Testis (tissue), 2 donors: Measurements from ENCODE around the gene NBAS.

Experiments
- POLR2A ChIP-seq: fragments of 450-650 bp; IDR thresholded peaks from one replicate; pipeline ENCODE4 v1.6.1; 2017; ENCODE audit warnings: antibody characterized with exemption, mild to moderate bottlenecking, moderate library complexity
- TF ChIP-seq, protein P1 (sequence below), 3 experiments: fragments of 450-650 bp in 2 of 3; fragments of 200-600 bp in 1 of 3; sonication (generic) in 1 of 3; IDR thresholded peaks; one replicate each; pipeline ENCODE4 v1.5.1; 2016 to 2019; ENCODE audit warnings: antibody characterized with exemption in 3 of 3, mild to moderate bottlenecking in 2 of 3, moderate library complexity in 1 of 3

DNA sequence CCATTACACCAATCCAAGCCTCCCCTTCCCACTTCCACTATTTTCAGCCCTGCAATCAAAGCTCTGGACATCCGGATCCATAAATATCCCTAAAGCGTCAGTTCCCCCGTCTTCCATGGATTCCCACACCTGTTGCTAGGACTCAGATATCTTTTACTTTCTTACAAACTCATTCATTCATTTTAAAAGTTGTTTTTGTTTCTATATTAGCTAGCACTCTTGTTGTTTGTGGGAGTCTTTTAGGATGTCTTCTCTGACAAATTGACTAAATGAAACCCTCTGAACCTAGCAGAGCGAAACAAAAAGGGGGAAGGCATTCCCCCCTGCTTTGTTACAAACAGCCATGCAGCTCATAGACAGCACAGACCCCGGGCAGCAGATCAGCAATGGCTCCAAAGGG is 9.0 kb upstream of the NBAS start:
- TF ChIP-seq, protein P1, sequence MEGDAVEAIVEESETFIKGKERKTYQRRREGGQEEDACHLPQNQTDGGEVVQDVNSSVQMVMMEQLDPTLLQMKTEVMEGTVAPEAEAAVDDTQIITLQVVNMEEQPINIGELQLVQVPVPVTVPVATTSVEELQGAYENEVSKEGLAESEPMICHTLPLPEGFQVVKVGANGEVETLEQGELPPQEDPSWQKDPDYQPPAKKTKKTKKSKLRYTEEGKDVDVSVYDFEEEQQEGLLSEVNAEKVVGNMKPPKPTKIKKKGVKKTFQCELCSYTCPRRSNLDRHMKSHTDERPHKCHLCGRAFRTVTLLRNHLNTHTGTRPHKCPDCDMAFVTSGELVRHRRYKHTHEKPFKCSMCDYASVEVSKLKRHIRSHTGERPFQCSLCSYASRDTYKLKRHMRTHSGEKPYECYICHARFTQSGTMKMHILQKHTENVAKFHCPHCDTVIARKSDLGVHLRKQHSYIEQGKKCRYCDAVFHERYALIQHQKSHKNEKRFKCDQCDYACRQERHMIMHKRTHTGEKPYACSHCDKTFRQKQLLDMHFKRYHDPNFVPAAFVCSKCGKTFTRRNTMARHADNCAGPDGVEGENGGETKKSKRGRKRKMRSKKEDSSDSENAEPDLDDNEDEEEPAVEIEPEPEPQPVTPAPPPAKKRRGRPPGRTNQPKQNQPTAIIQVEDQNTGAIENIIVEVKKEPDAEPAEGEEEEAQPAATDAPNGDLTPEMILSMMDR (IDR thresholded peaks at IDR 0.05), result no peak
- TF ChIP-seq POLR2A, result no peak
